Large intestine (tissue), 3 donors: ENCODE measurements around the gene GTF3C5. TPM values are rescaled to one million over a fixed set of nuclear protein-coding genes. Genes with fewer than 3 reads are reported as not detected.

Source experiments
- DNase-seq, 2 donors: peaks; one replicate each; pipeline versions ENCODE4 v3.0.0 to v3.0.0-alpha.2; 2013
- H3K27ac ChIP-seq: one replicate; pipeline ENCODE4 v1.5.1; 2013; ENCODE audit warnings: low read length
- H3K27me3 ChIP-seq: 2 replicates; pipeline ENCODE4 v1.6.1; 2013; ENCODE audit warnings: low read length; ENCODE audit not compliant: control insufficient read depth, insufficient read depth
- H3K36me3 ChIP-seq: 2 replicates; pipeline ENCODE4 v1.6.1; 2013; ENCODE audit warnings: low read length; ENCODE audit not compliant: control insufficient read depth, insufficient read depth
- H3K4me1 ChIP-seq: one replicate; pipeline ENCODE4 v1.6.1; 2013; ENCODE audit warnings: low read length; ENCODE audit not compliant: control insufficient read depth, insufficient read depth
- H3K4me3 ChIP-seq: one replicate; pipeline ENCODE4 v1.5.1; 2013; ENCODE audit warnings: low read length
- H3K9me3 ChIP-seq: one replicate; pipeline ENCODE4 v1.6.1; 2013; ENCODE audit warnings: mild to moderate bottlenecking, low read depth, low read length, moderate library complexity; ENCODE audit not compliant: control insufficient read depth
- WGBS: methylation state at CpG from one replicate; pipeline ENCODE4 v1.1.5; 2013; ENCODE audit warnings: low lambda C conversion rate; ENCODE audit not compliant: insufficient coverage; 5-methylcytosine and 5-hydroxymethylcytosine counted together
- polyA plus RNA-seq: library from polyadenylated mRNA; unstranded; fragments of 120-200 nt; gene quantifications from one replicate; pipeline ENCODE4 v1.2.1, GENCODE V29; 2013

GTF3C5 gene
- polyA plus RNA-seq, 1 donor = 54.8 TPM

- H3K4me1 ChIP-seq = peaks cover 3% of the 10 kb centered on the region
- H3K27ac ChIP-seq = no peak overlapping the region
- H3K4me3 ChIP-seq = no peak overlapping the region
- DNase-seq = no peak
- peaks cover 94% of the 10 kb centered on the region for H3K36me3 ChIP-seq
- no peaks in the 10 kb centered on the region for H3K9me3 ChIP-seq
- no peaks in the 10 kb centered on the region for H3K27me3 ChIP-seq
- no CpG with 5 or more reads among the region's 17 CpGs for WGBS
Measured at GRCh38 chr9:133106511-133107244, 75.9 kb downstream of the GTF3C5 start.

DNA sequence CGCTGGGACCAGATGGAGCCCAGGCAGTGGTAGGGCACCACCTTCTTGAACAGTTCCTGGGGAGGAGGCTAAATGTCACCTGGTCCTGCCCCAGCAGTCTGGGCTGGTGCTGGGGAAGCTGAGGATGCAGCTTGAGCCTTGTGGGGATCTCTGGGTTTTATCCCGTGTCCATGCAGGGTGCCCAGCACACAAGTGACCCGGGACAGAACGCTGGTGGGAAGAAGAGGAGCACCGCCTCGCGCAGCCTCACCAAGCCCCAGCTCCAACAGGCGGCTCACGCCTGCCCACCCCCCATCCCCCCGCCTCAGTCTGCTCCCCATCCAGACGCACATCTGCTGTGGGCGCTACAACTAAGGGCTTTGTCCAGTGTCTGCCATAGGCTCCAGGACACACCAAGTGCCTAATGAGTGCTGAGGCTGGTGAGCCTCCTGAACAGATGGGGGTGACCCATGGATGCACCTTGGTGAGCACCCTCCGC is 76.5 kb downstream of the GTF3C5 start:
- no peak overlapping the region for H3K27ac ChIP-seq
- H3K27me3 ChIP-seq = no peaks in the 10 kb centered on the region
- WGBS = no CpG with 5 or more reads among the region's 13 CpGs
- no peak for DNase-seq
- no peaks in the 10 kb centered on the region for H3K9me3 ChIP-seq
- H3K4me3 ChIP-seq = no peak overlapping the region
- H3K36me3 ChIP-seq = peaks cover 89% of the 10 kb centered on the region
- peaks cover 3% of the 10 kb centered on the region for H3K4me1 ChIP-seq

Other genes with a start within 250 kb of the GTF3C5 start
- gene AK8, start 152.7 kb upstream of the GTF3C5 start, polyA plus RNA-seq = 2.6 TPM
- 2.5 TPM for gene SPACA9, start 152.1 kb upstream of the GTF3C5 start, polyA plus RNA-seq
- gene TSC1, start 86.4 kb upstream of the GTF3C5 start, polyA plus RNA-seq = 45.6 TPM
- 6.2 TPM for gene GFI1B, start 52.3 kb upstream of the GTF3C5 start, polyA plus RNA-seq
- gene CEL, start 31.0 kb downstream of the GTF3C5 start, polyA plus RNA-seq = 268 TPM
- gene RALGDS, start 90.2 kb downstream of the GTF3C5 start, polyA plus RNA-seq = 43.8 TPM
- 8.7 TPM for gene GBGT1, start 132.9 kb downstream of the GTF3C5 start, polyA plus RNA-seq
- gene OBP2B, start 178.3 kb downstream of the GTF3C5 start, polyA plus RNA-seq = not detected
- 19.6 TPM for gene ABO, start 244.2 kb downstream of the GTF3C5 start, polyA plus RNA-seq